Fibroblast of skin of back (primary cell): Measurements from ENCODE around the gene INPP5A.

Source experiments
- DNase-seq: peaks from one replicate; pipeline ENCODE4 v3.0.0-alpha.2; 2013

INPP5A gene

DNA sequence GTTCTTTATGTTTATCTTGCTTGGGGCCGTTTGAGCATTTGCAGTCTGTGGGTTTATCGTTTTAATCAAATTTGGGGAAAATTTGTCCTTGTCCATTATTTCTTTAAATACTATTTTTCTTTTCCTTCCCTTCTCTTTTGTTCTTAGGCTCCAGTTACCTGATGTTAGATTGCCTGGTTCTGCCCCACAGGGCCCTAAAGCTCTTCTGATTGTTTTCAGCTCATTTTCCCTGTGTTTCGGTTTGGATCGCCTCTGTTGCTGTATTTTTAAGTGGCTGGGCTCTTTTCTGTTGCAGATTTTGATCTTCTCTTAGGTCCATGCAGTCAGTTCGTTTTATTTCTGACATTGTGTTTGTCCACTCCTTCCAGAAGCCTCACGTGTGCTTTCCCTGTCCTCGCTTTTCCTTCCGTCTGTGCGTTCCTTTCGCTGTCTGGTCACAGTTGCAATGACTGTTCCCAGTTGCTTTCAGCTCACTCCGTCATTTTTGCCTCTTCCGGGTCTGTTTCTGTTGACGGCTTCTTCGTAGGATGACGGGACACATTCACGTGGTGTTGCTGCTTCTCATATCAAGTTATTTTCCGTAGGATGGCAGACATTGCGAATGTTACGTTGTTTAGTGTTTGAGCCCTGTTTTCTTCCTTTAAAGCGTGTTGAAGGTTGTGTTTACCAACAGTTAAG, 111.4 kb downstream of the INPP5A start:
- no peak for DNase-seq

DNA sequence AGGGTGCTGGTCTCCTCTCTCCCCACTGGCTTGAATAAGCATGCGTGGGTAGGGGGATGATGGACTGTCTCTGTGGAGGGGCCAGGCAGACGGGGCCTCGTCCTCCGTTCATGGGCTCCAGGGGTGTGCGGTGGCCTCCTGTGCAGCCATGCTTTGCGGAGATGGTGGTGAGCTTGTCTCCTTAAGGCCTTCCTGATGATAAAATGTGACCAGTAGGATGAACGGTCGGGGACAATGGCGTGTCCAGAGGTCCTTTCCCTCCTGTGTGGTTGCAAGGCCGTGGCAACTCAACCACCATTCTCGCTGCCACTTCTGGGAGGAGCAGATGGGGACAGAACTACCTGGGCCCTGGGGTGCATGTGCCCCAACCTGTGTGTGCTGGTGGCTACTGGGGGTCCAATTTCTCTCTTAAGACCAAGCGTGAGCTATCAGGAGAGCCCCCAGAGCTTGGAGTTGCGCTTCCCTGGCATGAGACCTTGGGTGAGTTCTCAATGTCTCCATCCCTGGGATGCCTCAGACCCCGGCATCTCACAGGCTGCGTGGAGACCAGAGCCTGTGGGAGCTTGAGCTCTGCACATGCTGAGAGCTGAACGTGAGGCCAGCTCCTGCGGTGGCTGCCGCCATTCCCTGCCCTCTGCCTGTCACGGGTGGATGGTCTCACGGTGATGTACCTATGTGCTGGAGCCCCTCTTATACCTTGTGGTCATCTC, 112.2 kb downstream of the INPP5A start:
- no peak for DNase-seq

DNA sequence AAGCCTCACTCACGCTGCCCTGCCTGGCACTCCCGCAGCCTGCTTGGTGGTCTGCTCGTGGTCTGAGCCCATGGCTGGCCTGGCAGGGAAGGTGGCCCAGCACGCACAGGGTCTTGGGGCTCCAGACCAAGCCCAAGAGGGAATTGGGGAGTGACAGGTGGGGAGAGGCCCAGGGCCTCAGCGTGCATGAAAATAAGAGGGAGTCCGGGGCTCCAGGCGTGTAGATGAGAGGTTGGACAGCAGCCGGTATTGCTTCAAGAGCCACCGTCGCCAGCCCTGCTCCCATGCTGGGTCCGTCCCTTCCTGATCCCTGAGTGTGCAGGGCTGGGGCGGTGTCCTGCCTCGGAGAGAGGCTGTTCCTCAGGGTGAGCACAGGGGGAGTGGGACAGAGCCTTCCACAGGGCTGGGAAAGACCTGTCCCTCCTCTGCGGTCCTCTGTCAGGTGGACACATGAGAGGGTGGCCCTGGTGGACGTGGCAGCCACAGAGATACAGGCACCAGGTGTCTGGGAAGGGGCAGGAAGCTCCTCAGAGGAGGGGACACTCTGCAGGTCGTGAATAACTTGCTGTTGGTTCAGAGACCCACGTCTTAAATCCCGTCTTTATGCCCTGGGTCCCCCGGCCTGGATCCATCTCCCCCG, 113.1 kb downstream of the INPP5A start:
- no peak for DNase-seq

DNA sequence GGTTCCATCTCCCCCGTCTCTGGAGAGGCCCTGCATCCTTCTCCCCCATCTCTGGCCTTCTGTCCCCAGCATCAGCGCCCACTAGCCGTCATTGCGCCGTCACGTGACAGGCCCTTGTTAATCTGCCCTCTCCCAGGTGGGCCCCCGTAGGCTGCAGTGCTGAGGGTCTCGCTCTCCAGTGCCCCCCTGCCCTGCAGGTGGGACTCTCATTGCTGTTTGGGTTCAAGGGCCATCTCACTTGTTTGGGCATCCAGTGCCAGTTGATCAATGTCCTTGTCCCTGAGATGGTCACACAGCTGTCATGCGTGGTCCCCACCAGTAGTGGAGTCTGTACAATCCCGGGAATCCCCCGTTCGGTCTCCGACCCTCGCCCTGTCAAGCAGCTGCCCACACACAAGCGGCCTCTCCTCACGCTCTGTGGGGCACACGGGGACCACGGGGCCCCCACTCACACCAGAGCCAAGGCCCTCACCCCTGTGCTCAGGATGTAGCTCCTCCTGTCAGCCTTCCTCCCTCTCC, 114.0 kb downstream of the INPP5A start:
- DNase-seq: no peak

DNA sequence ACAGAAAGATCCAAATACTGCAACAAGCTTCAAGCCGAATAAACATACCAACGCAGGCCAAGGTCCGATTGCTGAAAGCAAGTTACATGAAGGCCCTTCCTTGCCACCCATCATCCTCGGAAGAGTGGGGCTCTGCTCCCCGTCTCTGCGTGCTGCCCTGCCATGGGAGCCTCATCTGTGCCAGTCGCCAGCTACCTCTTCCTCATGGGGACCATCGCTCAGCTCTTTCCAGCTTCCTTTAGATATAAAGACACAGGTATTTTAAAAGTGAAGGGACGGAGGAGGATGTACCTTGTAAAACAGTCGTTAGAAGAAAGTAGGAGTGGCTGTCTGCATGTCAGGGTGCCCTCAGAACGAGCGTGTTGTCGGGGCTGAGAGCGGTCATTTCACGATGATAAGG, 114.9 kb downstream of the INPP5A start:
- DNase-seq: no peak

DNA sequence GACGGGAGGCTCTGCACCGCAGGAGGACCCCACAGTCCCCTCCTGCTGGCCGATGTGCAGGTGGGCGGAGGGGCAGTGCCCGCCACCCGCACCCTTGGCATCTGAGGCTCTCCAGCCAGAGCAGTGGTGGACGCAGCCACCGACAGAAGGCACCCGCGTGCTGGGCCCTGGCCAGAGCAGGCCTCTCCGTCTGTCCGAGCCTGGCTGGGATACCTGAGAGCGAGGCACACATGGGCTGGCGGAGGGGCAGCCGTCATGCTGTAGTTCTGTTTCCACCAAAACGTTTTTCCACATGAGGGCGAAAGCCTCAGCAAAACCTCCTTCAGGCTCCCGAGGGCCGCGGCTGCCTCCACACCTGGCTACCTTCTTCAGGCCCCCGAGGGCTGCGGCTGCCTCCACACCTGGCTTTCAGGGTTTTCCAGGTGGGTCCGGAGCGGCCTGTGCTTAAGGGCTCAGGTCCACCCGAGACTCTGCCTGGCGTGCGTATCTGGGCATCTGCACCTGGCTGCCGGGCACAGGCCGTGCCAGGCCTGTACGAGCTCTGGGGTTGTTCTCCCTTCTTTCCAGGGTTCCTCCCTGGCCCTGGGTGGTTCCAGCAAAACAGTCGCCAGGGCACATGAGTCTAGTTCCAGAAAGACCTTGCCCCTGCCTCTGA, 115.5 kb downstream of the INPP5A start:
- no peak for DNase-seq

DNA sequence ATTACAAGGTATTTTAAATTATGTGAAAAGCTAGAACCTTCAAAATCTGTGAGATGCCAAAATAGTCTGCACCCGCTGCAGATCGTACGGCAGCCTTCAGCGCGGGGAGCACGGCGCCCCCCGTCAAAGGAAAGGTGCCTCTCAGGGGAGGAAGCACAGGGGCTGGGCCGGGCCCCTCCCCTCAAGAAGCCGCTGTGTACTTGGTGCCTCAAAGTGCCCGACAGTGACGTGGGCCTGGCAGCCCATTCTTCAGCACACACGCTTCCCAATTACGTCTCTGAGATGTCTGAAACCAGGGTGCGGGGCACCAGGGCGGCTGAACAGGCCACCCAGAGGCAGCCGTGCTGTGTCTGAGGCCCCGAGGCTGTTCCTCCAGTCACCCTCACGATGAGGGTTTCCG, 116.1 kb downstream of the INPP5A start:
- DNase-seq: no peak

DNA sequence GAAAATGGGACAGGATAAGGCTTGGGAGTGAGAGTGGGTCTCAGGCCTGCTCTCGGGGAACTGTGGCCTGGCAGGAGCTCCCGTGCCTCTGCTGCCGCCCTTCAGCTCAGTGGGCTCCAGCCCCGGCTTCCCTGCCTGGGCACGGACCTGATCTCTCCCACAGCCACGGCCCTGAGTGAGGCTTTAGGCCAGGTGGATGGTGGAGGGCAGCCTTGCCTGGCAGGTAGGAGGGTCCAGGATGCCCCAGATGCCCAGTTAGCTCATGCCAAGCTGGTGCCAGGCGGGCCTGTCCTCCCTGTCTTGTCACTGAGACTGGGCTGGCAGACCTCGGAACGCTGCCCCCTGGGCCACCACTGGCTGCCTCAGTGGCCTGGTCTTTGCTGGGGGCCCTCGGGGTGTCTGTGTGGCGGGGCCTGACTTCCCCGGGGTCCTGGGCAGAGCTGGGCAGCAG, 116.6 kb downstream of the INPP5A start:
- no peak for DNase-seq

DNA sequence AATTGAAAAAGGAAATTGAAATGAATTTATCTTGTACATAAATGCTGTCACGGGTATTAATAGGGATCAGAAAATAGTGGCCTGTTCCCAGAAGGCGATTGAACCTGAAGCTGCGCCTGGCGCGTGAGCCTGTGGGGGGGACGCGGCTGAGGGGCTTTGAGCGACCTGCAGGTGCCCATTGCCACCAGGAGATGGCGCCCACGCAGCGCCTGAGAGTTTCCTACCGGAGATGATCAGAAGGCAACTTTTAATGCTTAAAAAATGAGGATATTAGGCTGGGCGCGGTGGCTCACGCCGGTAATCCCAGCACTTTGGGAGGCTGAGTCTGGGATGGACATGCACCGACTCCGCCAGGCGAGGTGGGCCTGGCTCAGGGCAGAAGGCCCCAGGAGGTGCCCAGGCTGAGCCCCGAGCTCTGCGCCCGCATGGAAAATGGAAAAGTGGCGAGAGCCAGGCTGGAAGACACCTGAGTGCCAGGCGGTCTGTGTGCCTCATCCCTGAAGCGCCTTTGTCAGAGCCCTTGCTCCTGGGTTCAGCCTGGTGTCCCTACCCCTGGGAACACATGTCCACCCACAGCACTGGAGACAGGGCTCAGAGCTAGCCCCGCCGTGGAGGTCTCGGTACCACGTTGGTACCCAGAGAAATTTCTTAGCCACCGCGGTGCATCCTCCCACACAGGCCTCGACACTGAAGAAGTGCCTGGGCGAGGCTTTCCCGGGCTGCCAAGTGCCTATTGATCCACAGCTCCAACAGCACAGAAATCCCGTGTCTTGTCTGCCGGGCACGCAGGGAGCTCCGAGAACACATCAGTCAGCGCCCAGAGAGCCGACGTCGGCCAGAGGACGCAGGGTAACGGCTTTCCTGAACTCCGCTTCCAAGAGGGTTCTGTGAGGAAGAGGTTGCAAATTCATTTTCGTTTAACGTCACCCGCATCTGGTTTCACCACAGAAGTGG, 117.4 kb downstream of the INPP5A start:
- DNase-seq: peak; percentile 56

DNA sequence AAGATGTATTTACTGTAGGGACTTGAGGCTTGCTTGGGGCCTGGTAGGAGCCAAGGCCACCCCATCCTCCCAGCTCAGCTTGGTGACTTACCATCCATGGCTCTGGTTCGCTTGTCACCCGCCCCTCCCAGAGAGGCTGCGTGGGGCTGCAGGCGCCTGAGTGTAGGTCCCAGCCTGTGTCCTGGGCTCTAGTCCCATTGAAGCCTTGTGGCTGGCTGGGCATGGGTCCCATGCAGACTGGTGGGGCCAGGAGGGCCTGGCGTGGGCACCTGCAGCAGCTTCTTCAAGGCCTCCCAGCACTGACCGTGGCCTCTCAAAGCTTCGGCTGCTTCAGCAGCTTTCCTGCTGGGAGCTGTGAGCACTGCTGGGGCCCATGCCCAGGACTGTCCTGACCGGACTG, 118.1 kb downstream of the INPP5A start:
- DNase-seq: no peak

DNA sequence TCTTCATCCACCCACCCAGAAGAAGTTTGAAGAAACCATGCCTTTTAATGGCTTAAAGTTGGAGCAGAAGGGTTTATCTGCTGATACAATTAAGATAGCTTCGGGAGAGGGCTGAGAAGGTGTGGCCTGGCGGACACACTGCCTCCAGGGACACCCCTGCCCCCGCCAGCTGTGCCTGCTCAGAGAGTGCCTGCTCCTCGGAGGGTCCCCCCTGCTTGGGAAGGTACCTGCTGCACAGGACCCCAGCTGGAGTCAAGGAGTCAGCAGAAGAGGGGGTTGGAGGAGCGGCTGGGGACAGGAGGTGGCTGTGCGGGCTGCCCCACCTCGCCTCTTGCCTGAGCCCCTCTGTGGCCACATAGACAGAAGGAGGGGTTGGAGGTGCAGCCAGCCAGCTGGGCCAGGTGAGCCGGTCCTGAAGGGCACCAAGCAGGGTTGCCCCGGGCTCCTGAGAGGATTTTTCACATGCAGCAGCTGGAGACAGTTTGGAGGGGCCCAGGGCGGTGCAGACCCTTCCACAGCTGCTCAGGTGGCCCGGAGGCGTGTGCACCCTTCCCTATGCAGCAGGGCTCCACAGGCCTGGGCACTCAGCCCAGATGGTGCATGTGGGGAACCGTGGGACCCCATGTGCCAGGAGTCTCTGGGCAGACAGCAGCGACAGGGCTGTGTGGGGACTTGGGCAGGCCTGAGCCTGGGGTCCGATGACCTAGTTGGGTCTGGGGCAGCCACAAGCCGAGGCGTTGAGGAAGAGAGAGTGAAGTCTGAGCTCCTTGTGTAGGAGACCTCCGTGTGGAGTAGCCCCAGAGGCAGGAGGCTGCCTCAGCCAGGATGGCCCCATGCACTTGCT, 118.9 kb downstream of the INPP5A start:
- no peak for DNase-seq

DNA sequence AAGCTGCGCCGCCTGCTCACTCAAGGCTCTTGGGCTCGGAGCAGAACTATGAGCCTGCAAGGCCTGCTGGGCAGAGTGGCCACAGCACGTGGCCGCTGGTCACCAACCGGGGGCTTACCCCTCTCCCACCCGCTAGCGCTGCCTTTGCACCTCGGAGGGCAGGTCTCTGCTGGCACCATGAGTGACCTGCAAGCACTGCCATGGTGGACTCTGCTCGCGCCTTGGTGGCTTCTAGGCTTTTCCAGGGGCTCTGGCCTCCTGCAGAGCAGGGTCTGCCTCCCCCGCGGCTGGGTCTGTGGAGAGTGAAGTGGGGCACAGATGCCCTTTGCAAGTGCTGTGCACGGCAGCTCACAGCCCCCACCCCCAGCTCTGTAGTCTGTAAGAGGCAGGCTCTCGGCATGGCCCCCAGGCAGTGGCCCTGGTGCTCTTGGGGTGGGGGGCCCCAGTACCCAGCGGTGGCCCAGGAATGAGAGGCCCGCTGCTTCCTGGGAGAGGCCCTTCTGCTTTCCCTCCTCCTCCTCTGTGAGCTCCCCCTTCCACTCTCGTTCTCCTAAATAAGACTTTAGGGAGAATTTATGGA, 119.6 kb downstream of the INPP5A start:
- no peak for DNase-seq

DNA sequence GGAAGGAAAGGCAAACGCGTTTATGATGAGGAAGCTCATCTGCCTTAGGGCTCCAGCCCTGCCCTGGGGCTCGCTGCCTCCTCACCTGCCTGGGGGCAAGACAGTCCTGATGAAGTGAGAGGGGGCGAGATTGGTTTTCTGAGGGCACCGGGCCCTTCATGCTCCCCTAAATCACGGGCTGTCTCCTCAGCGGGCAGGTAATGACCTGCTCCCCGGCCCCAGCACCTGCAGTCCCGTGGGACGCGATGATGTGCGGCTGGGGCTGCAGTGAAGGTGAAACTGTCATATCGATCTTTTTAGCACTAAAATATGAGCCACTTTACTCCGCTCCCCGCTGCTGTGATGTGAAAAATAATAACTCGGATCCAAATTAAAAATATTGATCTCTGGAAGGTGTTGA, 120.2 kb downstream of the INPP5A start:
- no peak for DNase-seq

DNA sequence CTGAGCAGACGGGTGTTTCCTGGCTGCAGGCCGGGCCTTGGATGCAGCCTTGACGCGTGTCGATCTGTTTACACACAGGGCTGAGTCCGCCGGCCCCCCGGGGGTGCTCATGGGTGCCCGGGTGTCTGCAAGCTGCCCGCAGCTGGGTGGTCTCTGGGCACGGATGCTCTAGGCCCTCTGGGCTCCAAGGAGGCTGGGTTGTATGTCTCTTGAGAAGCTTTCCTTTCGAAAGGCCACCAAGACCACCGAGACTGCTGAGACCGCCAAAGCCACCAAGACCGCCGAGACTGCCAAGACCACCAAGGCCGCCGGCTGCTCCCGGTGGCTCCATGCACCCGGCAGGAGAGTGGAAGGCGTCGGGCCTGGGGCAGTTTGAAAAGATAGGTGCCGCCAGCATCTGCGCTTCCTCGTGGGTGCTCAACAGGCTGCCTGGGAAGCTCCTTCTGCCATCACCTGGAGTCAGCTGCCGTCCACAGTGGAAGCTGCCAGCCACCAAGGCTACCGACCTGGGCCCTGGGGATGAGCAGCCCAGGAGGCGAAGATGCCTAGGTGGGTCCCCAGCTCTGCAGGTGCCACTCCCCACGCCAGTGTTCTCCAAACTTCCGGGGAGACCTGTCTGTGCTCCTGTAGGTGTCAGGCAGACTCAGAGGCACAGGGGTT, 121.1 kb downstream of the INPP5A start:
- no peak for DNase-seq

DNA sequence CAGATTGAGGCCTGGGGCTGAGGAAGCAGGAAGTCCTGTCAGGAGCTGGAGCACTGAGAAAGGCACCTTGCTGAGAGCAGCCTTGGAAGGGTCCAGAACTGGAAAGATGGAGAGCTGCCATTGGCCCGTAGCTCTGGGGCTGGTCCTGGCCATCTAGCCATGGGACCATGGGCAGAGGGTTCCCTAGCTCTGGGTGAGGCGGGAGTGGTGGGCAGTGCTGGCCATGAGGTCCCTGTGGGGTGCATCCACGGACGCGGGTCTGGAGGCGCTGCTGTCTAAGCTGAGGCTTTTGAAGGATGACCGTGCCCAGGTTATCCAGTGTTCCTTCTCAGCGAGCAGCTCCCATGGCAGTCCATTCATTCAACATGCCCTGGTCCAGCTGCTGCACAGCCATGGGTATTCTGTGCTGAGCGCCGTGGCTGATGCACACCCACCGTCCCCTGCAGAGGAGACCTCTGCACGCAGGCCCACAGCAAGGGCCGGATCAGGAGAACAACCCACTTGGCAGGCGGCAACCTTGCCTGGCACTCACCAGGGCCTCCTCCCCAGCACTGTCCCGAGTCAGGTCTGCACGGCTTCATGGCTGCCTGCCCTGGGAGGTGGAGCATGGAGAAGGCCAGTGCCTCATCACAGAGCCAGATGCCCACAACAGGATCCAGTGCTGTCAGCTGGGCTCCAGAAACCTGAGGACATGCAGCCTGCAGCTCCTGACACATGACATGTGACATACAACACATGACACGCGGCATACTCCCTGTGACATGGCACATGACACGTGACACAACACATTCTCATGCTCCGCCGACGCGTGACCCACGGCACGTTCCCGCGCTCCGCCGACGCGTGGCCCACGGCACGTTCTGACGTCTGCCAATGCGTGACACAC, 121.9 kb downstream of the INPP5A start:
- no peak for DNase-seq

DNA sequence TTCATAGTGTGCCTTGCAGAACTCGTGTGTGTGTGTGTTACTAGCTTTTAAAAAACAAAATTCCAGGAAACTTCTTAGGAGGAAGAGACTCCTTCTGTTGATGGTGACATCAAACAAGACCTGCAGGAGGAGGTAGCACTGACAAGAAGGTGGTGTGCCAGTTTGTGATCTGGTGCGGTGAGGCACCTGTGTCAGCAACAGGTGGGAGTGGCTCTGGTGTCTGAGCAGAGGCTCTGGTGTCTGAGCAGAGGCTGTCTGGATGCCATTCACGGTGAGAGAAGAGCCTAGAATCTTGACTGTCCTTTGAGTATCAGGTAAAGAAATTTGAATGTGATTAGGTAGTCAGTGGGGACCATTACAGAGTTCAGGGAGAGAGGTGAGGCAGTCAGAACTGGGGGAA, 122.8 kb downstream of the INPP5A start:
- no peak for DNase-seq

DNA sequence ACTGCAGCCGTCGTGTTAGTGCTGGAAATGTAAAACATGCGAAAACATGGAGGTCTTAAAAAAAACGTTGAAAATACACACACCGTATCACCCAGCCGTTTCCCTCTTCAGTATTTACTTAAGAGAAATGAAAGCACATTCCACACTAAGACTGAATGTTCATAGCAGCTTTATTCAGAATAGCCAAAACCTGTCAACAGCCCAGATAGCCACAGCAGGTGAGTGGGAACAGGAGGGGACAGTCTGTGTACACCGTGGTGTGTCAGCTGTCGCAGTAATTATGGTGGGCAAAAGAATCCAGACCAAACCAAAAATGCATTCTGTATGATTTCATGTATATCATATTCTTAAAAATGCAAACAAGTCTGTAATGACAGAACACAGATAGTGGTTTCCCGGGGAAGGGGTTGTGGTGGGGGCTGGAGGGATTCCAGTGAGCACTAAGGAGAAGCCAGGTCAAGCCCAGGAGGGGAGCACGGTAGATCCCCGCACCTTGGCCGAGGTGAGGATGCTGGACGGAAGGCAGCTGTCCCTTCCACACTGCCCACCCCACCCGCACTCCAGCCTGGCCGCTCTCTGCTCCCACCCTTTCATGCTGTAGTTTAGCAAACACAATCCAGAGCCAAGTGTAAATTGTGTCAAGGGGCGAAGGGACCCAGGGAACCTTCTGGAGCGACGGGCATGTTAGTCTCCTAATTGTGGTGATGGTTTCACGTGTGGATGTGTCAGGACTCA, 124.8 kb downstream of the INPP5A start:
- DNase-seq: no peak

DNA sequence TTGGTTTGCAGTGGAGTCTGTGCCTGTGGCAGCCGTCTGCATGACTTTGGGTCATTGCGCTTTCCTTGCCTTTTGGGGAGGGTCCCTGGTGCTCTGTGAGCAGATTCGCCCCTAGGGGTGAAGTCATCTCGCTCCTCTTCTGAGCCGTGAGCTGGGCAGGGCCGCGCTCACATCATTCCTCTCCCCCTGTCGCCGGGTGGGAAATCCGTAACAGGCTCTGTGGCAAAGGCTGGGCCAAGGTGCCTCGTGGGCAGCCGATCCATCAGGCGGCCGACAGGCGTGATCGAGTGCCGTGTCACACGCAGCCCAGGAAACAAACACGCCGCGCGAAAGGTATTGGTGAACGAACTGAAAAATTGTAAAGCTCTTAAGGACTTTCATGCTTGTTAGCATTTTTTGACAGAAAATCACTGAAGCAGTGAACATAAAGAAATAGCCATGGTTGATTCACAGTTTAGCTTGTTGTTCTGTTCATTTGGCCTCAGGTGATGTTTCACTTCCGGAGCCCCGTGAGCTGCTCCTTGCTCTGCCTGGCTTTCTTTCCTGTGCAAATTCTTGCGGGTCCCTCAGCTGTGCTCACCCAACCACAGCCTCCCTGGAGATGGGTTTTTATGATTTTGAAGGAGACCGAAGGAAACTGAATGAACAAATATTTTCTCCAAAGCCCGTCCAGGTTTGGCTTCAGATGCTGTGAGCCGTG, 126.2 kb downstream of the INPP5A start:
- DNase-seq: no peak
